ENCODE measurements around the gene TACC3.

TACC3 gene

GRCh38 chr4:1784395-1784788 is 63.1 kb downstream of the TACC3 start:
- no peak overlapping the region for H3K4me3 ChIP-seq (ENCODE audit: low read depth, low read length)
- TF ChIP-seq CTCF (conservative IDR thresholded peaks at IDR 0.05; ENCODE audit: low read depth, low read length), result no peak
- no peak for DNase-seq (ENCODE audit: low read depth)

- TF ChIP-seq CTCF (conservative IDR thresholded peaks at IDR 0.05; ENCODE audit: low read depth, low read length), result no peak
- DNase-seq (ENCODE audit: low read depth), result no peak
- H3K4me3 ChIP-seq (ENCODE audit: low read depth, low read length), result no peak overlapping the region
Observed at GRCh38 chr4:1784789-1785591, 63.7 kb downstream of the TACC3 start.

GRCh38 chr4:1785592-1785991 is 64.3 kb downstream of the TACC3 start:
- no peak overlapping the region for H3K4me3 ChIP-seq (ENCODE audit: low read depth, low read length)
- TF ChIP-seq CTCF (conservative IDR thresholded peaks at IDR 0.05; ENCODE audit: low read depth, low read length), result no peak
- no peak for DNase-seq (ENCODE audit: low read depth)

GRCh38 chr4:1786544-1787362 is 65.4 kb downstream of the TACC3 start:
- no peak for TF ChIP-seq CTCF (conservative IDR thresholded peaks at IDR 0.05; ENCODE audit: low read depth, low read length)
- DNase-seq (ENCODE audit: low read depth), result no peak
- H3K4me3 ChIP-seq (ENCODE audit: low read depth, low read length), result no peak overlapping the region

- no peak for TF ChIP-seq CTCF (conservative IDR thresholded peaks at IDR 0.05; ENCODE audit: low read depth, low read length)
- no peak overlapping the region for H3K4me3 ChIP-seq (ENCODE audit: low read depth, low read length)
- DNase-seq (ENCODE audit: low read depth), result no peak
Observed at GRCh38 chr4:1787411-1788077, 66.2 kb downstream of the TACC3 start.

GRCh38 chr4:1788254-1788973 is 67.1 kb downstream of the TACC3 start:
- no peak for TF ChIP-seq CTCF (conservative IDR thresholded peaks at IDR 0.05; ENCODE audit: low read depth, low read length)
- no peak for DNase-seq (ENCODE audit: low read depth)
- no peak overlapping the region for H3K4me3 ChIP-seq (ENCODE audit: low read depth, low read length)
